WTC11 (cell line): ENCODE data around the gene ATP2B2.

Experiments
- CTCF ChIP-seq: fragments of 200-600 bp; IDR thresholded peaks from 2 replicates; pipeline ENCODE4 v1.8.0; 2022; ENCODE audit warnings: antibody characterized with exemption
- IRF2 ChIP-seq: sonication (generic); formaldehyde crosslinking; IDR thresholded peaks from 2 replicates; pipeline ENCODE4 v1.8.0; 2022; ENCODE audit warnings: low read depth, missing genetic modification reagents, borderline replicate concordance
- NR3C1 ChIP-seq: sonication (generic); formaldehyde crosslinking; conservative IDR thresholded peaks from 2 replicates; pipeline ENCODE4 v1.8.1; 2023; ENCODE audit warnings: low read depth, mild to moderate bottlenecking, missing genetic modification reagents
- TCF7 ChIP-seq: sonication (generic); formaldehyde crosslinking; IDR thresholded peaks from 2 replicates; pipeline ENCODE4 v1.8.0; 2022; ENCODE audit warnings: mild to moderate bottlenecking, low read depth, missing genetic modification reagents, moderate library complexity
- ZNF512 ChIP-seq: sonication (generic); formaldehyde crosslinking; IDR thresholded peaks from 2 replicates; pipeline ENCODE4 v1.8.1; 2022; ENCODE audit warnings: missing genetic modification reagents, borderline replicate concordance

- TF ChIP-seq ZNF512 (CRISPR knock-in tag) (no peak), TCF7 (CRISPR knock-in tag) (no peak), NR3C1 (no peak), CTCF (no peak), IRF2 (no peak)
Observed at GRCh38 chr3:10338164-10338470, 167.3 kb downstream of the ATP2B2 start.
